ENCODE results near the gene CFAP161.

Gene CFAP161

DNA sequence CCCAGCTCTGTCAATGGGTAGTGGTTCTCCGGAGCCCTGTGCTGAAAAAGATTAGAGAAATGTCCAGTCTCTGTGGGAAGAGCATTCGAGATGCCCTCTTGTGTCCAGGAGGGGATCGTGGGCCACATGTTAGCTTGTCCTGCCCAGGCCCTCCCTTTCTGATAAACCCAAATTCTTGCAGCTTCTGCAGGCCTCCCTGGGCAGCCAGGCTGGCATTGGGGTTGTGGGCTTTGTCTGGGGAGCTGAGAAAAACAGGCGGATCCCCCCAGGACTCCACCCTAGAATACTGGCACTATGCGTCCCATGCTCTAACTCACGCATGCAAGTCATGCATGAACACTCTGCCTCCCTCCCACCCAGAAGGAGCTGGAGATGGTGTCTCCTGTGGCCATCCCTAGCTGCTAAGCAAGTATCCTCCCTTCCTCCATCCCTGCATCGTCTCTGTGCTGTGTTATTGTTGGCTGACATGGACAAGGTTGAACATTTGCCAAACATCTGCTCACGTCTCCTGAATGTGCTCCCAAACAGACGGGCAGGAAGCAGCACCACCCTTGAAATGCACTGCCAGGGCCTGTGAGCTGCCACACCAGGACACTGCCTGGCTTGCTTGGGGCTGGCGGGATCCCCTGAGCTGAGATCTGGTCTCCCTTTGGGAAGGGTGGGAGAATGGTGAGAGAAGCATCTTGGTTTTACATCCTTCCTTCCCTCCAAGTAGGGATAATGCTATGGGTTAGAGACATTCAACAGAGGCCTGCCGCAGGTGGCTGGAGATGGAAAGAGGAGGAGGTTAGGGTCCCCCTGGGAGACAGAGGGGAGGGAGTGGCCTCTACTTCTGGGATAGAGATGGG lies 26.5 kb downstream of the CFAP161 start:
- no peak for ATAC-seq

GRCh38 chr15:81161160-81161673 lies 27.1 kb downstream of the CFAP161 start:
- no peak for ATAC-seq

DNA sequence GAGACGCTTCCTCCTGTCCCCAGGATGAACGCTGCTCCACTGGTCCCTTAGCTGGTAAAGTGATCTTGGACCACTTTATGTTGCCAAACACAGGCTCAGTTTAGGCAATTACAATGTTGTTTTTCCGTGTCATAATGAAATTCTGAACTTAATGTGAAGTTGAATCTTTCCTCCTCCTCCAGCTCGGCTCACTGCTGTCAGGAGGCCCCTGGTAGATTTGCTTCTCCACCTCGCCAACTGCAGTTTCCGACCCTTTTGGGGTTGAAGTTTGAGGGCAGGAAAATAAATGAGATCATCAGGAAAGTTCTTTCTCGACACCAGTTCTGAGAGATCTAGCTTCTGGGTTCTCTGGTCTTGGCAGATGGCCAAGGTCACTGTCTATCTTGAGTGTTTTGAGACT lies 27.8 kb downstream of the CFAP161 start:
- ATAC-seq = no peak

DNA sequence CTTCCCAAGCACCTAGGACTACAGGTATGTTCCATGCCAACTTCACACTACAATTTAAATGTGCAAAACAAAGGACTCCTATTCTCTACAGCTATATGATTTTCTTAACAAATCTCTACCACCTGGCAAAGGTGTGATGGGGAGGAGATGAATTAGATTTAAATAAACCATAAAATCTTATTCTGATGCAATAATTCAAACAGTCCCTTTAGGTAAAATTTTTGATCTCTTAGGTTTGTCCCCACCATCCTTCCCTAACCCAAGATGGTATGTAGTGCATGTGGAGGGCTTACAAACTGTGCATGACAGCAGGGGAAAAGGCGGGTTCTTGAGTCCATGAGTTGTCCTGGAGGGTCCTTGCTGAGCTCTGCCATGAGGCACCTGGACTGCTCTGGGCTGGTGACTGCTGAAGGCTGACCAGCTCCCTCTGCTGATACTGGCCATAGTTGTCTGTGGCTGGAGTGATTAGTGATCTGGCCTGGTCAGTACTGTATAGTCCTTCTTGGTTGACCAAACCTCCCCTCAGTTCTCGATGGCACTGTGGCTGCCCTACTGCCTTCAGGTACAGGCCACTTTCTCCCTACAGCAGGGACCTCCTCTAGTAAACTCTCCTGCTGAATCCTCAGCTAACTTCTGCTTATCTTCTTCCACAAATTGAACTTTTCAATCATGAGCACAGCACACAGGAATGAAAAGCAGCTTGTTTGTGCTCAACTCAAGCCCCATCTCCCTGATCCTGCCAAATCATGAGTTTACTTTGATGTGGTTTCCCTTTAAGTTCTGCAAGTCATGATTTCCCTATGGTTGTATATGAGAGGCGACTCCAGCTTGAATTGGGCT lies 30.1 kb downstream of the CFAP161 start:
- no peak for ATAC-seq

GRCh38 chr15:81165535-81165934 lies 31.5 kb downstream of the CFAP161 start:
- ATAC-seq = no peak

DNA sequence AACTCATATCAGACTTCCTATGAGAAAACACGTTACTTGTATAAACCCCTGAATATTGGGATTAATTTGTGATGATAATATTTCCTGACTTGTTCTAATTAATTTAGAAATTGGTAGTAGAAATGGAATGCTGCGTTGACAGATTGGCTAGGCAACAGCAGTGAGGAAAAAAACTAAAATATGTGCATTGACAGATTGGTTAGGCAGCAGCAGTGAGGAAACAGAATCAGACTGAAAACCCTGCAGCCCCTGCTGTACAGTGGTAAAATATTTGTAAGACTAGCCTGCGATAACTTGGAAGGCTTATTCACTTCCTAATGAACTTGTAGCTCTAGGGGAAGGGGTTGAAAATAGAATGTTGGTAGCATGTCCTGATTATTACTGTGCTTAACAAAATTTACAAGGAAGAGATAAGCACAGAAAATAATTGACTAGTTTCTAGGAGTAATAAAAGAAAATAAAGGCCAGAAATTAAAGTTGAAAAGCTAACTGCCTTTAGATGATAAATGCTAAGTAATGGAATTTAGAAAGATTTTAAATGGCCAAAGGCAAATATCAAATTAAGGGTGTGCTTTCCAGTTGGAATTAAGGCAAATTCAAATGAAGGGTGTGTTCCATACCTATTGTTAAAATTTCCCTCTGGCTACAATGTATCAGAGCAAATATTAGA lies 32.7 kb downstream of the CFAP161 start:
- no peak for ATAC-seq

DNA sequence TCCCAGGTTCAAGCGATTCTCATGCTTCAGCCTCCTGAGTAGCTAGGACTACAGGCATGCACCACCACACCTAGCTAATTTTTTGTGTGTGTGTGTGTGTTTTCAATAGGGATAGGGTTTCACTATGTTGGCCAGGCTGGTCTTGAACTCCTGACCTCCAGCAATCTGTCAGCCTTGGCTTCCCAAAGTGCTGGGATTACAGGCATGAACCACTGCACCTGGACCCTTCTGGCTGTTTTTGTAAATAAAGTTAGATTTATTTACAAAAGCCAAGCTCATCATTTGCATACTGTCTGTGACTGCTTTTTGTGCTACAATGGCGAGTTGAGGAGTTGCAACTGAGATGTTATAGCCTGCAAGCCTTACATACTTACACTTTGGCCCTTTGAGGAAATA lies 34.1 kb downstream of the CFAP161 start:
- ATAC-seq = no peak

DNA sequence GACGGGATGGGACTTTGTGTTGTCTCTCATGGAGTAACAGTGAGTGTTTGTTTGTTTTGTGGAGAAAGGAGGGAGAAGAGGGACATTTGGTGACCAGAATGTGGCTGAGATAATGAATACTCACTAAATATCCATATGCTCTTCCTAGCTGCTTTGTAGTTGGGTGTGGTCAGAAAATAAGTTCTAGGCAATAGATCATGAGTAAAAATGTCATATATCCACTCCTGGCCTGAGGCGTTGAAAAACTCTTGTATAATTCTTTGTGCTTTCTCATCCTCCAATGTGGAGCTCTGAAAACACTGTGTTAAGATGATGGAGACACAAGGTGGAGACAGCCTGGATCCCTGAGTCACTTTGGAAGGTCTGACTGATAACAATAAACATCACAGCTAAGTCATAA lies 34.6 kb downstream of the CFAP161 start:
- ATAC-seq = no peak

GRCh38 chr15:81170511-81170910 lies 36.4 kb downstream of the CFAP161 start:
- no peak for ATAC-seq

- no peak for ATAC-seq
Measured at GRCh38 chr15:81171286-81171685, 37.2 kb downstream of the CFAP161 start.

DNA sequence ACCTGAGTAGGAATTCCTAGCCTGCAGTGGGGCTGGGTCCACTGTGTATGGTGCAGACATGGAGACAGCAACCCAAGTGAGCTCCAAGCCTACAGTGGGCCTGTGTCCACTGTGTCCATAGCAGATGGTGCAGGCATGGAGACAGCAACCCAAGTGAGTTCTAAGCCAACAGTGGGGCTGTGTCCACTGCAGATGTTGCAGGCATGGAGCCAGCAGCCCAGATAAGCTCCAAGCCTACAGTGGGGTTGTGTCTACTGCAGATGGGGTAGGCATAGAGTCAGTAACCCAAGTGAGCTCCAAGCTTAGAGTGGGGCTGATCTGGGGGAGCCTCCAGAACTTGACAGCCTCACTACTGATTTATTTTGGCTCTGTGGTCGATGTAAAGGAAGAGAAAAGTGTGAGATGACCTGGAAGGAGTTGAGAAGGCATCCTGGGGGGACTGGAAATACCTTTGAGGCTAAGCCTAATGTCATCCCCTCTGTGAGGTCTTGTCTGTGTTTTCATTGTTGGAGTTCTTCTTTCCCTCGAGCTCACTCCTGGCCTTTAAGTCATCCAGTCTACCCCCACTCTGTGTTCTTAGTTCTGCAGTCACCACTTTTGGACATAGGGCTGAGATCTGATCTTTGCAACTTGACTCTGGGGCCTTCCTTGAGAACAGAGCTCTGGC lies 40.2 kb downstream of the CFAP161 start:
- no peak for ATAC-seq

DNA sequence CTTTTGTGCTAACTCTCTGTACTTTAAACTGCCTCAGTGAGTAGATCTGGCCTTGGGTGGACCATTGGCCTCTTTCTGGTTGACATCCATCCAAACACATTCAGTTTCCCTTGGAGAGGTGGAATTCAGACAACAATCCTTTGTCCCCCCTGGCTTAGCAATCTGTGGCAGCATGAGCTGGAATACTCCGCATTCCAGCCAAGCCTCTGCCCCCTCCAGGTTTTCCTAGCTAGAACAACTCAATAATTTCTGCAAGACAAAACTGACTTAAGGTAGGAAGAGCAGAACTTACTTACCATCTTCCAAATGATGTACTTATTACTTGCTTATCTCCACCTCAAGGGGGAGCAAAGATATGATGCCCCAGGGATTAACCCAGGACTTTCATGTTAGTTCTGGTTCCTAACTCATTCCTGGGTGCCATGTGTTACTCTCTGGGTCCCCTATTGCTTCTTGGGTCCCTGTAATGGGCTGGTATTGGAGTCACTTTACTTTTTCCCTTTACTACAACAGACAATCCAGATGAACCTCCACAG lies 40.8 kb downstream of the CFAP161 start:
- no peak for ATAC-seq

DNA sequence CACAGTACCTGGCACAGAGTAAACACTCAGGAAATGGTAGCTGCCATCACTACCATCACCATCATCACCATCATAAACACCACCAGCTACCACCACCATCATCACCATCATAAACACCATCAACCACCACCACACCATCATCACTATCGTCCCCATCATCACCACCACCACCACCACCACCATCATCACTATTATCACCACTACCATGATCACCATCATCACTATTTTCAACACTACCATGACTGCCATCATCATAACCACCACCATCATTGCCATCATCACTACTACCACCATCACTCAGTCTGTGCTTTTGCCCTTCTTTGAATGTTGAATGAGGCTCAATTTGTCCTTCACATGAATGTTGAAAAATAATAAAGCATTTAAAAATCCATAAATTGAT lies 41.4 kb downstream of the CFAP161 start:
- no peak for ATAC-seq

DNA sequence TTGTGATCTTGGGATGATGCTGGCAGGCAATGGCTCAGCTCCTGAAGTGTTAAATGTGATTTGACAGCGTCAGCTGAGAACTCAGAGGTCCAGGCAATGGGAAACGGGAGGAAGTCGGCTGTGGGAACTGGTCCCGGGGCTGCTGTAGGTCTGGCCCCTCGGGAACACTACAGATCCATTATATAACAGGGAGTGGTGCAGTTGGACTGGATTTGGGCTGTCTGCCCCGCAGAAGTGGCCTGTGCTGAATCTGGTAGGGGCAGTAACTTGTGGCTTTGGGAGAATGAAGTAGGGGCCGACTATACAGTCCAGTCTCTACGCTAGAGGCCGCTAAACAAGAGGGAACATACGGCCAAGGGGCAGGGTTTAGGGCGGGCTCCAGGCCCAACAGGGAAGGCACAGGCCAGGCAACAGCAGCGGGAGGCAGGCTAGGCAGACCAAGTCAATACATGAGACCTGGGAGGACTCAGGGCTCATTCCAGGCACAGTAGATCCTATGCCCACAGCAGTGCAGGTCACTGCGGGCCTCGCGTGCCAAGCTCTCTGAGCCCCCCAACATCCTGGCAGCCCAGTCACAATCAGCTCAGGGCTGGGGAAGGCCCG lies 42.3 kb downstream of the CFAP161 start:
- ATAC-seq = no peak

GRCh38 chr15:81178365-81178764 lies 44.3 kb downstream of the CFAP161 start:
- ATAC-seq = no peak

- no peak for ATAC-seq
Measured at GRCh38 chr15:81181220-81181619, 47.1 kb downstream of the CFAP161 start.

- ATAC-seq = no peak
Measured at GRCh38 chr15:81182031-81182755, 48.1 kb downstream of the CFAP161 start.

- no peak for ATAC-seq
Measured at GRCh38 chr15:81182756-81183438, 48.8 kb downstream of the CFAP161 start.

- ATAC-seq = no peak
Measured at GRCh38 chr15:81183439-81183775, 49.3 kb downstream of the CFAP161 start.

DNA sequence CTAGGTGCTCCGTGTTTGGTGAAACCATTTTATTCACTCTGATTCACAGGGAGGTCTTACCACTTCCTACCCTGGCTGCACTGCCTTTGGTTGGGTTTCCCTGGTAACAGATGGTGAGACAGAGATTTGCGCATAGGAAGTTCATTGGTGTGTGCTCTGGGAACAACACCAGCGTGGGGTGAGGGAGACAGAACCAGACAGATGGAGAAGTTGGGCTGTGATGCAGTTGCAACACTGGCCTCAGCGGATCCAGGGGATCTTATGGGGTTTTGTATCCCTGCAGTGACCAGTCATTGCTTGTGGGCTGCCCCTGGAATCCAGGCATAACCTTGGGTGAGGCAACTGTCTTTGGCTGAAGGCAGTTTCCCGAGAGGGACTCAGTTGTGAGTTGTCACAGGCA lies 50.1 kb downstream of the CFAP161 start:
- ATAC-seq = no peak

Measured in activated CD4-positive, CD25-positive, alpha-beta regulatory T cell treated with anti-CD3 and anti-CD28 coated beads, Interleukin-2, amount 50 U/mL, for 24 hours (primary cell).